Colonic mucosa (tissue), 4 donors: ENCODE results near the gene CFHR2. TPM values are rescaled to one million over a fixed set of nuclear protein-coding genes. Genes with fewer than 3 reads are reported as not detected.
"Not testable (repeated sequence)": the region's sequence is repeated elsewhere in the genome, so short reads cannot be mapped to it uniquely, and the experiment has no call there.

Experiments used
- DNase-seq: peaks from one replicate; pipeline ENCODE4 v3.0.0-alpha.2; 2020
- H3K27ac ChIP-seq: fragments of 200-600 bp; one replicate; pipeline ENCODE4 v1.8.0; 2021
- H3K27me3 ChIP-seq: fragments of 200-600 bp; one replicate; pipeline ENCODE4 v1.8.0; 2021
- H3K36me3 ChIP-seq: fragments of 200-600 bp; one replicate; pipeline ENCODE4 v1.8.0; 2021
- H3K4me1 ChIP-seq: fragments of 200-600 bp; one replicate; pipeline ENCODE4 v1.8.0; 2021; ENCODE audit warnings: mild to moderate bottlenecking
- H3K4me3 ChIP-seq: fragments of 200-600 bp; one replicate; pipeline ENCODE4 v1.8.0; 2021
- H3K9ac ChIP-seq, 2 donors: one replicate each; pipeline ENCODE4 v1.7.0; 2013; ENCODE audit warnings: control low read depth in 2 of 2, low read depth in 2 of 2, low read length in 2 of 2
- H3K9me3 ChIP-seq: fragments of 200-600 bp; one replicate; pipeline ENCODE4 v1.8.0; 2021
- CTCF ChIP-seq: fragments of 200-600 bp; IDR thresholded peaks from one replicate; pipeline ENCODE4 v1.8.0; 2022; ENCODE audit warnings: antibody characterized with exemption, mild to moderate bottlenecking
- intact Hi-C: fragments of 100-400 bp; cut with DNase I; formaldehyde crosslinking; loops from one replicate; pipeline ENCODE4 v1.14.1; 2022
- total RNA-seq, 2 donors: library from RNA; stranded (reverse); fragmentation: NEBNext Ultra II Directional in 1 of 2; extraction: Animal tissue kit (Norgen Biotek cat#: 25700) in 1 of 2; gene quantifications; one replicate each; pipeline ENCODE4 v1.2.1, GENCODE V29; 2021
- donor health status: healthy.
- donor health status: DM: no; HTN: no; CAD: no.
- donor health status: DM: no; HTN: no; CAD: no.

CFHR2 gene
- total RNA-seq, 2 donors from 2014 or later: 0.27 TPM; not detected in 1

DNA sequence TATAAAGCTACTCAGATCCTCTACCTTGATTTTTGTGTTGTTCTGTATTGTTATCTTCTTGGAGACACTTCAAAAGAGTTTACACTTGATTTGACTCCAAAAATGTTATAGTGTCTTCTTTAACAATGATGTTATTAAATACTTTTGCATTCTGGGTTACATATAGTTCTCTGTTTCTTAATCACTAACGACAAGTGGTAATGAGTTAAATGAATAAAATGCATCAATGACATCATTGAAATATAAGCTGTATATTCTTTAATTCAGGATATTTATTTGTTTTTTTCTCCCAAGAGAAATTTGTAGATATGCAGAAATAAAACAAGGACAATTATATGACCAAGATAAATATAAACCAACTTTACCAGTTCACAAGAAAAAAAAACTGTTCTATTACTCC is 26.6 kb downstream of the CFHR2 start:
- Histone ChIP-seq H3K4me3 (no peak overlapping the region), H3K9me3 (no peaks in the 10 kb centered on the region), H3K27me3 (no peaks in the 10 kb centered on the region), H3K4me1 (no peaks in the 10 kb centered on the region), H3K36me3 (no peaks in the 10 kb centered on the region), H3K27ac (no peak overlapping the region), H3K9ac (no peak overlapping the region)
- TF ChIP-seq CTCF: no peak
- DNase-seq: no peak
- intact Hi-C loops: no loop called here

DNA sequence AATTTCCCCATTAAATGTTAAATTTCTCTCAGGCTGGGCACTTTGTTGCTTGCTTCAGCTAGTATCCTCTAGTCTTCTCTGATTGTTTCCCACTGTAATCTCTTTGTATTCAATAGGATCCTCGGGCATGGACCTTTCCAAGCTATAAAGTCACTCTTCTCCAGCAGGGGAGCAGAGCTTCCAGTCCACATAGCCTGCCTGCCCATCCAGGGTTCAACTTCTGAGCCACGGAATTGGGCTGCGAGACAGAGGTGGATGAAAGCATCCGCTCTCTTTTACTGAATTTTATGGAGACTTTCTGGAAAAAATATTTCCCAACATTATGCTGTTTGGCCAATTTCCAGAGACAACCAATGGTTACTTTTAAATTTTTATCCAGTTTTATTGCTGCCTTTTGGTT is 32.7 kb downstream of the CFHR2 start:
- H3K9ac ChIP-seq: no peak overlapping the region
- no peak for TF ChIP-seq CTCF
- intact Hi-C loops: no loop called here
- H3K4me1 ChIP-seq: no peaks in the 10 kb centered on the region
- H3K4me3 ChIP-seq: no peak overlapping the region
- DNase-seq: no peak
- no peaks in the 10 kb centered on the region for H3K36me3 ChIP-seq
- no peaks in the 10 kb centered on the region for H3K9me3 ChIP-seq
- no peak overlapping the region for H3K27ac ChIP-seq
- H3K27me3 ChIP-seq: no peaks in the 10 kb centered on the region

DNA sequence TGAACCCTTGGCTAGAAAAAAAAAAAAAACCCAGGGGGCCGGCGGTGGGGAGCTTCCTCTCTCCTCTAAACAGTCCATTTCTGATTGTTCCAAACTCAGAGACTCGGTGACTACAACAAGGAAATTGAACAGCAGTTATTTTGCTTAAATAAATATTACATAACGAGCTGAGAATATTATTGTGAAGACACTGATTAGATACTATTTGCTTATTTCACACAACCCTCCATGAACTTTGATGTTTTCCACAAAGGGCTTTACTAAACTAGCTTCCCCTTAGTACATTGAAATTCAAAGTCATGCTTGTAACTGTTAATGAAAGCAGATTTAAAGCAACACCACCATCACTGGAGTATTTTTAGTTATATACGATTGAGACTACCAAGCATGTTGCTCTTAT is 33.7 kb downstream of the CFHR2 start, which contains the start of gene CFHR5:
Gene CFHR5, plus strand, starts transcription at position 279 of the 400 bp plus-strand sequence. Its CDS starts 109 bp downstream, at position 388.
- Histone ChIP-seq H3K27me3 (no peaks in the 10 kb centered on the region), H3K9ac (no peak within 1 kb of the TSS), H3K4me1 (no peaks in the 10 kb centered on the region)

DNA sequence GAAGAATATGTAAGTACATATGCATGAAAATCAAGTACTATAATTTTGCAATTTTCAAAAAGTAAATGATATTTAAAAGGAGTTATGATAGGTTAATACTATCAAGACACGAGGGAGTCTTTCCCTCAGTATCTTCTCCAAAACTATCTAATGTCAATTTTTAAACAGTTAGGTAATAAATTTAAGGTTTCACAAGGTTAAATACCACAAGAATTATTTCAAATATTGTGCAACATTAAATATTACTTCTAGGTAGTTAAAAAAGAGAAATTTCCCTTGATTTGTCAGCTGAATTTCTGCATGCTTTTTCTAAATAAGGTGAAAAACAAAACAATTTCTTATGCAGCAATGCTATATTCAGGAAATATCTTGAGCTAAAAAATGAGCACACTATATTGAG is 37.3 kb downstream of the CFHR2 start:
- DNase-seq: no peak
- Histone ChIP-seq H3K4me3 (no peak overlapping the region), H3K36me3 (no peaks in the 10 kb centered on the region), H3K27ac (no peak overlapping the region), H3K4me1 (no peaks in the 10 kb centered on the region), H3K9me3 (no peaks in the 10 kb centered on the region), H3K27me3 (no peaks in the 10 kb centered on the region), H3K9ac (no peak overlapping the region)
- intact Hi-C loops: no loop called here
- no peak for TF ChIP-seq CTCF

More for the DNA sequence above, 33.7 kb downstream of the CFHR2 start, which contains the start of gene CFHR5:
- TF ChIP-seq CTCF: no peak
- Histone ChIP-seq H3K4me3 (no peak within 1 kb of the TSS), H3K36me3 (no peaks in the 10 kb centered on the region), H3K27ac (no peak within 1 kb of the TSS), H3K9me3 (no peaks in the 10 kb centered on the region)
- intact Hi-C loops: no loop called here
- DNase-seq: no peak

DNA sequence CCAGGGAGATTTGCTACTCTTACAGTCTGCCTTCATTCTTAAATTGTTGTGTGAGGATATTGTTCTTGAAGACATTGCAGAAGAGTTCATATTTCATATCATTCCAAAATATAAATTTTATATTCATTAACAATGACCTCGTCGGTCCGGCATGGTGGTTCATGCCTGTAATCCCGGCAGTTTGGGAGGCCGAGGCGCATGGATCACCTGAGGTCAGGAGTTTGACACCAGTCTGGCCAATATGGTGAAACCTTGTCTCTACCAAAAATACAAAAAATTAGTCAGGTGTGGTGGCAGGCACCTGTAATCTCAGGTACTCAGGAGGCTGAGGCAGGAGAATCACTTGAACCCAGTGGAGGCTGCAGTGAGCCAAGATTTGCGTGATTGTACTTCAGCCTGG is 38.7 kb downstream of the CFHR2 start:
- H3K4me3 ChIP-seq, H3K4me1 ChIP-seq, DNase-seq, intact Hi-C loops, H3K27me3 ChIP-seq, H3K36me3 ChIP-seq, H3K9ac ChIP-seq, H3K9me3 ChIP-seq, H3K27ac ChIP-seq: not testable (repeated sequence)

DNA sequence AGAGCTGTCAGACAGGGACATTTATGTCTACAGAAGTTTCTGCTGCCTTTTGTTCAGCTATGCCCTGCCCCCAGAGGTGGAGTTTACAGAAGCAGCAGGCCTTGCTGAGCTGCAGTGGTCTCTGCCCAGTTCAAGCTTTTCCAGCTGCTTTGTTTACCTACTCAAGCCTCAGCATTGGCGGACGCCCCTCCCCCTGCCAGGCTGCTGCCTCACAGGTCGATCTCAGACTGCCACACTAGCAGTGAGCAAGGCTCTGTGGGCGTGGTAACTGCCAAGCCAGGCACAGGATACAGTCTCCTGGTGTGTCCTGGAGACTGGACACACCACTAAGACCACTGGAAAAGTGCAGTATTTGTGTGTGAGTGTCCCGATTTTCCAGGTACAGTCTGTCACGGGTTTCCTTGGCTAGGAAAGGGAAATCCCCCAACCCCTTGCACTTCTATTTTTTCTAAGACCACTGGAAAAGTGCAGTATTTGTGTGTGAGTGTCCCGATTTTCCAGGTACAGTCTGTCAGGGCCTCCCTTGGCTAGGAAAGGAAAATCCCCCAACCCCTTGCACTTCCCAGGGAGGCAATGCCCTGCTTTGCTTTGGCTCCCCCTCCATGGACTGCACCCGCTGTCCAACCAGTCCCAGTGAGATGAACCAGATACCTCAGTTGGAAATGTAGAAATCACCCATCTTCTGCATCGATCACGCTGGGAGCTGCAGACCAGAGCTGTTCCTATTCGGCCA is 48.5 kb downstream of the CFHR2 start:
- H3K9me3 ChIP-seq, H3K27ac ChIP-seq, H3K4me3 ChIP-seq, H3K4me1 ChIP-seq, H3K36me3 ChIP-seq, H3K9ac ChIP-seq, H3K27me3 ChIP-seq, DNase-seq, intact Hi-C loops: not testable (repeated sequence)
